ENCODE data around the gene CCDC33.

Gene CCDC33

DNA sequence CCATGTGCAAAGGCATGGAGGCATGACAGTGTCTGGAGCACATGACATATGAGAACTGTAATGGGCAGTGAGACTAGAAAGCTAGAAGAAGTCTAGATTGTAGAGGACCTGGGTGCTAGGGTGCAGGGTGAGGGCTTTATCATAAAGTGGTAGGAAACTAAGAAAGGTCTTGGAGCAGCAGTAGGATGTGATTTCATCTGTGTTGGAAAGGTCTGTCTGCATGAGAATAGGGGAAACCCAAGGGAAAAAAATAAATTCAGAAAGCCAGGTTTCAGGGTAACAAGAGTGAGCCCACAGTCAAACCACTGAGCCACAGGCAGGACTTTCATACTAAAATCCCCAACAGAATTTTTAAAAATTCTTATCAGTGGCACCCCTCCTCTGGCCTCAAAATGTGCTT lies 54.5 kb downstream of the CCDC33 start:
- TF ChIP-seq, protein P1, sequence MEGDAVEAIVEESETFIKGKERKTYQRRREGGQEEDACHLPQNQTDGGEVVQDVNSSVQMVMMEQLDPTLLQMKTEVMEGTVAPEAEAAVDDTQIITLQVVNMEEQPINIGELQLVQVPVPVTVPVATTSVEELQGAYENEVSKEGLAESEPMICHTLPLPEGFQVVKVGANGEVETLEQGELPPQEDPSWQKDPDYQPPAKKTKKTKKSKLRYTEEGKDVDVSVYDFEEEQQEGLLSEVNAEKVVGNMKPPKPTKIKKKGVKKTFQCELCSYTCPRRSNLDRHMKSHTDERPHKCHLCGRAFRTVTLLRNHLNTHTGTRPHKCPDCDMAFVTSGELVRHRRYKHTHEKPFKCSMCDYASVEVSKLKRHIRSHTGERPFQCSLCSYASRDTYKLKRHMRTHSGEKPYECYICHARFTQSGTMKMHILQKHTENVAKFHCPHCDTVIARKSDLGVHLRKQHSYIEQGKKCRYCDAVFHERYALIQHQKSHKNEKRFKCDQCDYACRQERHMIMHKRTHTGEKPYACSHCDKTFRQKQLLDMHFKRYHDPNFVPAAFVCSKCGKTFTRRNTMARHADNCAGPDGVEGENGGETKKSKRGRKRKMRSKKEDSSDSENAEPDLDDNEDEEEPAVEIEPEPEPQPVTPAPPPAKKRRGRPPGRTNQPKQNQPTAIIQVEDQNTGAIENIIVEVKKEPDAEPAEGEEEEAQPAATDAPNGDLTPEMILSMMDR (IDR thresholded peaks at IDR 0.05; ENCODE audit: control insufficient read depth, extremely low read depth, insufficient read depth), result no peak
- no peak for DNase-seq (ENCODE audit: low read depth)
- H3K4me3 ChIP-seq (ENCODE audit: low read depth, low read length), result no peak overlapping the region

DNA sequence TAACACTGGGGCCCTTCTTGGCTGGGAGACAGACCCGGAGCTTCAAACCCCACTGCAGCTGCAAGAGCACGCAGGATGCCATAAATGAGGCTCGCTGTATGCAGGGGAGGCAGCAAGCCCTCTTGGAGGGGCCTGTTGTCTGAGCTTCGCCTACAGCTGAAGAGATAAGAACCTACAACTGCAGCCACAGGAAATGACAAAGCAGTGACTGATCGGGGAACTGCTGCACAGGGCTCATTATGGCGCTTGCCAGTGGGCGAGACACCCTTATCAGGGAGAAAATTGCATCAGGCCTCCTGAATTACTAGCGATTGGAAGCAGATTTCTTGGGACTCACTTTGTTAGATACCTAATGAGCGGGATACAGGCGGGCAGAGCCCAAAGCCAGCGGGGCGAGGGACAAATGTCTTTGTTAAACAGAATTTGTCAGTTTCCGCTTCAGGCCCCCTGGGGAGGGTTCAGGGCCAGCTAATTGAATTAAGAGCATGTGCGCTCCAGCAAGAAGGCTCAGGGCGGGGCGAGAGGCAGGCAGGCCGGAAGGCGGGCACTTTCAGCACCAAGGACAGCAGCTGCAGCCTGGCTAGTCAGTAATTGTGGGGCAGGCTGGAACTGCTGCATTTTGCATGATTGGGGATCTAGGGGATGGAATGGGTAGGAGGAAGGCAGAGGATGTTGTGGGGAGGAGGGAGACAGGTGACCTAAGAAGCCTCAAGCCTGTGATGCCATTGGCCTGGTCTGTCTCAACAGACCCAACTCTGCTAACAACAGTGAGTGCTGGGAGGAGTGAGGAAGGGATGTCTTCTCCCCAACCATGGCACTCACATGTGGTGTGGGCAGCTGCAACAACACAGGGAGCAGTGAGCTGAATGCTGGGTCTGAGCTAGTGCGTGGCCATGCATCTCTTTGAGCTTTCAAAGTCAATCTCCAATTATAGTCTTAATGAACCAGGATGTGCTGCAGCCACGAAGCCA lies 55.3 kb downstream of the CCDC33 start:
- no peak for DNase-seq (ENCODE audit: low read depth)
- TF ChIP-seq, protein P1 (IDR thresholded peaks at IDR 0.05; ENCODE audit: control insufficient read depth, extremely low read depth, insufficient read depth), result no peak

DNA sequence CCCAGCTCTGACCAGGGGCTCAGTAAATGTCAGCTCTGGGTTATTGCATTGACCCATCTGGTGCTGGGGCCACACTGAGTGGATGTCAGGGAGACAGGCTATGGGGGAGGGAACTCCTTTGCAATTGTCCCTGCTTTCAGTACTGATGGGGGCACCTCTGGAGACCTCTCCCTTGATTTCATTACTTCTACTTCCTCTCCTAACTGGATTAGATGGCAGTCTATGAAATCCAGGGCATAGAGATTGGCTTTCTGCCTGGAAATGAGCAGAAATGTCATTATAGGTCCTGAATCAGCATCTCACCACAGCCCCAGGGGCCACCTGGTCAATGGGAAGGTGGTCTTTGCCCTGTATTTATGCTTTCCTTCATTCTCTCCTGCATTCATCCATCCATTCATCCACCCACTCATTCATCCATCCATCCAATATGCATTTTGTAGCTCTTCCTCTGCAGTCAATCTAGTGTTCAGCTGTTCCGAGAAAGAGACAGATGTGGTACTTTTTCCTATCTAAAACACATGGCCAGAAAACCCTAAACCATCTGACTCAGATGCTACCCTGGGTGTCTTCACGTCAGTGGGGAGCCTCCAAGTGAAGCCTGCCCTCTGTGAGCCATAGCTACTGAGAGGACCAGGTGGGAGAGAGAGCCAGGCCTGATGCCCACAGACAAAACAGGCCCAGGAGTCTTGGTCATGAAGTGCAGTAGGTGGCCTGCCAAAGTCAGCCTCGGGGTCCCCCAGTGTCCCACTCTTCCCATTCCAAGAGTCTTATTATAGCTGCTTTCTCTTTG lies 57.1 kb downstream of the CCDC33 start:
- no peak overlapping the region for H3K4me3 ChIP-seq (ENCODE audit: low read depth, low read length)
- TF ChIP-seq, protein P1 (IDR thresholded peaks at IDR 0.05; ENCODE audit: control insufficient read depth, extremely low read depth, insufficient read depth), result no peak
- no peak for DNase-seq (ENCODE audit: low read depth)

More for the DNA sequence above, 55.3 kb downstream of the CCDC33 start:
- H3K4me3 ChIP-seq (ENCODE audit: low read depth, low read length), result no peak overlapping the region

DNA sequence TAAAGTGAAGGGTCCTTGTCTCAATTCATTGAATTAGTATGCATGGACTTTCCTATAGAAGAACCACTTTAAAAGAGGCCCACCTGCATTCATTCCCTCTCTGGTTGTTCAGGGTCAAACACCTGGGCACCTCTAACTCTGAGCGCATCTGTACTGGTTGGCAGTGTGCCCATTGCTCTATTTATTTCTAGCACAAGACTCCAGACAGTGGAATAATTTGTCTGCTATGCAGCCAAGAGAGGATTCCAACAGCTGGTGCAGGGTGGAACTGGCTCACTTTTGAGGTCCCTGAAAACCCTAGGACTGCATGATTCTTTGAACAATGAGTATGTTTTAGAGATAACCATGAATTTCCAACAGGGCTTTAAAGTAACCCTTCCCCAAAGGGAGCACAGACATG lies 57.9 kb downstream of the CCDC33 start:
- TF ChIP-seq, protein P1 (IDR thresholded peaks at IDR 0.05; ENCODE audit: control insufficient read depth, extremely low read depth, insufficient read depth), result no peak
- no peak for DNase-seq (ENCODE audit: low read depth)
- no peak overlapping the region for H3K4me3 ChIP-seq (ENCODE audit: low read depth, low read length)

DNA sequence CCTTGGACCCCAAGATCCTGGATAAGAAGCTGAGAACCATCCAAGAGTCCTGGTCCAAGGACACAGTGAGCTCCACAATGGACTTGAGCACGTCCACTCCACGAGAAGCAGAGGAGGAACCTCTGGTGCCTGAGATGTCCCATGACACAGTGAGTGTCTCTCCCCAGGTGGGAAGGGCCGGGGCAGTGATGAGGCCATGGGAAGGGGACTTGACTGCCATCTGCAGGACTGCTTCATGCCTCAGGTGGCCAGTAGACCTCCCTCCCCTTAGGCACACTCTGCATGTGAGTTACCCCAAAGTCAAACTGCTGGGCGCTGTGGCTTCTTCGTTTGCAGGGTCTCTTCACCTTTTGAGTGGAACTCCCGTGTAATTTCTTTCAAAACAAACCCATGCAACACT lies 59.7 kb downstream of the CCDC33 start:
- H3K4me3 ChIP-seq (ENCODE audit: low read depth, low read length), result no peak overlapping the region
- no peak for DNase-seq (ENCODE audit: low read depth)
- TF ChIP-seq, protein P1 (IDR thresholded peaks at IDR 0.05; ENCODE audit: control insufficient read depth, extremely low read depth, insufficient read depth), result no peak

DNA sequence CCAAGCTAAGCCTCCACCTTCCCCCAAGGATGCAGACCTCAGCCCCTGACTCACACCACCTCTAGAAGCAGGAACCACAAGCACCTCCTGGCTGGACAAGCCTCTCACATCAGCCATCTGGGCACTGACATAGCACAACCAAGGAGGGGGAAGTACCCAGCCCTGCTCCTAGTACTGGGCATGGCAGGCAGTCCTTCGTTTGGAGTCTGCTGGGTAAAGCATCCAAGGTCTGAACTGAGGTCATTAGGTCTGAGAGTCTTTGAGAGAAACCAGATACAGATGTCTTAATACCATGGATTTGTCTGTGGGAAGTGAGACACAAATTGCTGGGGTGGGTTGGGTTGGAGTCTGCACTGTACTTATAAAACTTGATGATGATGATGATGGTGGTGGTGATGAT lies 61.8 kb downstream of the CCDC33 start:
- no peak for DNase-seq (ENCODE audit: low read depth)
- H3K4me3 ChIP-seq (ENCODE audit: low read depth, low read length), result no peak overlapping the region
- TF ChIP-seq, protein P1 (IDR thresholded peaks at IDR 0.05; ENCODE audit: control insufficient read depth, extremely low read depth, insufficient read depth), result no peak

Data from LNCaP clone FGC (cell line).